Fibroblast of skin of left quadriceps (primary cell): ENCODE results near the gene CRYM.
"Not testable (repeated sequence)": the region's sequence is repeated elsewhere in the genome, so short reads cannot be mapped to it uniquely, and the experiment has no call there.

ENCODE experiments used
- DNase-seq, 2 experiments: peaks; one replicate each; pipeline ENCODE4 v3.0.0-alpha.2; 2013; ENCODE audit warnings: low read depth in 2 of 2

The CRYM gene

DNA sequence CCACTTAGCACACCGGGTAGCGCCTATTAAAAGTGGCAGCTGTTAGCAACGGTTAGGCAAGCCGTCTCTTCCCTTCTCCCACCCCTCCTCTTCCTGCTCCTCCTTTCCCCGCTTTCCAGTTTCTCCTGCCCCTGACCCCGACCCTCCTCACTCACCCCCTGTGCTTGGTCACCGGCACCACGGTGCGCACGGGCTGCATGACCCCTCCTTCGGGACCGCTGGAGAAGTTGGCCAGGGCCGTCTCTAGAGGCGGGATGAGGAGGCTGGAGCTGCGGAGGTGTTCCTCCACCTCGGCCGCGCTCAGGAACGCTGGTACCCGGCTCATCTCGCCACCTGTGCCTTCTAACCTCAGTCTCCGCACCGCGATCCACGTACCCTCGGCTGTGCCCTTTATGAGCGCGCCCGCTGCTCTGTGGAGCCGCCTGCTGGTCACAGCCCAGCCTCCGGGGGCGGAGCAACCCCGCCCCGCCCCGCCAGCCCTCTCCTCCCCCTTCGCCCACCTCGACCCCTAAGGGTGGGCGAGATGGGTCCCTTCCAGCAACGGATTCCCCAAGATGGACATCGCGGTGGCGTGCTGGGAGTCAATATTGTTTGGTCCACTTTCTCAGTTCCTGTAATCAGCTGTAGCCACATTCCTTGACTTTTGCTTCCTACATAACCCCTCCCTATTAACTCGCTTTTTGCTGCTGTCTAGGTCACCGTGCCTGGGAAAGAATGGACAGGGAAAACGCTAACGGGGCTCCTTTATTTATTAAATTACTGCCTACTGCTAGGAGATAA lies at the start of gene CRYM:
Gene CRYM (minus strand): TSS at position 364 of the 780 bp plus-strand sequence. CDS start 39 bp downstream, at position 325.
- DNase-seq = no peak

DNA sequence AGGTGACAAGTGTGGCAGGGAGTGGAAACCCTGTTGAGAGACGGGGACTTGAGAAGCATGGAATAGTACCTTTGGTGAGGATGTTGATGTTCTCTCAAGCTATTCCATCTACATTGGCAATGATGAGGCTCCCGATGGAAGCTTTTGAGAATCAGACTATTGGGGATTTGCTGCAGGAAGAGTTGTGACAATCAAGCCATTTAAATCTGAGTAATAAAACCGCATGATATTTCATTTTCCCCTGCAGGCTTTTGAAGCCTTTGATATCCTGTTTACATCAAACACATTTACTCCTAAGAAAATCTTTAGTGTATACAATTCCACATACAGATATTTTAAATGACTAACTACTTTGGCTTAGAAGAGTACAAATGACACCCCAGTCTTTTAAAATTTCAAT lies 49.0 kb upstream of the CRYM start:
- DNase-seq = no peak

DNA sequence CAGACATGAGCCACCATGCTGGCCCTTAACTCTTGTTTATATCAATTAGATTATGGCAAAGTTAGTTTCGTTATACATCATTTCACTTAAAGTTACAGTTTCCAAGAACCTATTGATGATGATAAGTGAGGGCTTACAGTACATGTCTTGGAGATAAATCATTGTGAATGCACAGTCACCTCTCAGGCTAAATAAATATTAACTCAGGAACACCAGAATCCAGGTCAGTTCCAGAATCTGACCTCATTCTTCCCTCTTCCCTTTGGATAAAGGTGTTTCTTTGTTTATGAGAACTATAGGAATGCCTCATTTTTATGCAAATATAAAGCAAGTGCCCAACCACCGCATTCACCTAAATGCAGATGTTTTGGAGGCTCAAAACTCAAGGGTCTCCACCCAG lies 48.4 kb upstream of the CRYM start:
- no peak for DNase-seq

DNA sequence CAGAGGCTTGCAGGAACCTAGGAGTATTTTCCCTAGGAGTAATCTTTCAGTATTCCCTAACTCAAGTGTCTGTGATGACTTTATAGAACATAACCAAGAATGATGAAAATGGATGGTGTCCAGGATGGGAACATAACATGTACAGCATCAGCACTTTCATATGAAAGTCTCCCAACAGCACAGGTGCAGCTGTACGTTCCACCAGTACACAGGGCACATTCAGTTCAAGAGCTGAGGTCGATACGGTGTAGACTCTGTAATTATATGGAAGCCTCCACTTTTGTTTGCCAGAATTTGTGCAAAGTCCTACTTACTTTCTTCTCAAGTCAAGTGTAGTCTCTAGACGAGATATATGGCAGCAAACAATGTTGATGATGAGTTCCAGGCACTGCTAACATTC lies 46.2 kb upstream of the CRYM start:
- DNase-seq = no peak

DNA sequence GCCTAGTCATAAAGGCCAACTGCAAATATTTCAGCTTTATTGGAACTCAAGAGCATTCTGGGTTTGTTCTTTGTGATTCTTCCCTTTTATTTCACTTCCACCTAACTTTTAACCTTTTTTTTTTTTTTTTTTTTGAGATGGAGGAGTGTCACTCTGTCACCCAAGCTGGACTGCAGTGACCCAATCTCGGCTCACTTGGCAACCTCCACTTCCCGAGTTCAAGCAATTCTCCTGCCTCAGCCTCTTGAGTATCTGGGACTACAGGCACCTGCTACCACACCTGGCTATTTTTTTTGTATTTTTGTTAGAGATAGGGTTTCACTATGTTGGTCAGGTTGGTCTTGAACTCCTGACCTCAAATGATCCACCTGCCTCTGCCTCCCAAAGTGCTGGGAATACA lies 44.2 kb upstream of the CRYM start:
- not testable (repeated sequence) for DNase-seq

DNA sequence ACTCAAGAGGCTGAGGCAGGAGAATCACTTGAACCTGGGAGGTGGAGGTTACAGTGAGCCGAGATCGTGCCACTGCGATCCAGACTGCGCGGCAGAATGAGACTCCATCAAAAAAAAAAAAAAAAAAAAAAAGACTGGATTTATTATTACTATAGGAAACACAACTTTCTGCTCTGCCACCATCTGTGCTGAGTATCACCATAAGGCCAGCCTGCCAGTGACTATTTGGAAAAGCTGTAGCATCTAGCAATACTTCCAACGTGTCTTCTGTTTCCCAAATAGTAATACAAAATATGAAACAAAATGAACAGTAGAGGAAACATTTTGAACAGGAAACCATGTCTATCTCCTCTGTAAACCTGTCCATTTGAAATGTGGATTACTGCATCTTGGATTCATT lies 43.6 kb upstream of the CRYM start:
- DNase-seq = no peak

DNA sequence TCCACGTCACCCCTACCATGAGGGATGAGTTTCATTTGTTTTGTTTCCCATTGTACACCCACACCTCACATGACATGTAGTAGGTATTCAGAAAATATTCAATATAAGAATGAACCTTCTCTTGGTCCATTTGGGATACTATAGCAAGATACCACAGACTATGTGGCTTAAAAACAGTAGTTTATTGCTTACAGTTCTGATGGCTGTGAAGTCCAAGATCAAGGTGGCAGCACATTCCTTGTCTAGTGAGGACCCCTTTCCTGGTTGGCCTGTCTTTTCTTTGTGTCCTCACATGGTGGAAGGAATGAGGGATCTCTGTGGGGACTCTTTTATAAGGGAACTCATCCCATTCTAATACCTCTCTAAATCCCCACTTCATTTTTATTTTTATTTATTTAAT lies 36.2 kb upstream of the CRYM start:
- no peak for DNase-seq

DNA sequence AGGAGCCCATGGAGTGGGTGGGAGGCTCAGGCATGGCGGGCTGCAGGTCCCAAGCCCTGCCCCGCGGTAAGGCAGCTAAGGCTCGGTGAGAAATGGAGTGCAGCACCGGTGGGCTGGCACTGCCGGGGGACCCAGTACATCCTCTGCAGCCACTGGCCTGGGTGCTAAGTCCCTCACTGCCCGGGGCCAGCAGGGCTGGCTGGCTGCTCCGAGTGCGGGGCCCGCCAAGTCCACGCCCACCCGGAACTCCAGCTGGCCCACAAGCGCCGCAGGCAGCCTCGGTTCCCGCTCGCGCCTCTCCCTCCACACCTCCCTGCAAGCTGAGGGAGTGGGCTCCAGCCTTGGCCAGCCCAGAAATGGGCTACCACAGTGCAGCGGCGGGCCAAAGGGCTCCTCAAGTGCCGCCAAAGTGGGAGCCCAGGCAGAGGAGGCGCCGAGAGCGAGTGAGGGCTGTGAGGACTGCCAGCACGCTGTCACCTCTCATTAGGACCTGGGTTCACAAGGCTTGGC lies 34.8 kb upstream of the CRYM start:
- not testable (repeated sequence) for DNase-seq

DNA sequence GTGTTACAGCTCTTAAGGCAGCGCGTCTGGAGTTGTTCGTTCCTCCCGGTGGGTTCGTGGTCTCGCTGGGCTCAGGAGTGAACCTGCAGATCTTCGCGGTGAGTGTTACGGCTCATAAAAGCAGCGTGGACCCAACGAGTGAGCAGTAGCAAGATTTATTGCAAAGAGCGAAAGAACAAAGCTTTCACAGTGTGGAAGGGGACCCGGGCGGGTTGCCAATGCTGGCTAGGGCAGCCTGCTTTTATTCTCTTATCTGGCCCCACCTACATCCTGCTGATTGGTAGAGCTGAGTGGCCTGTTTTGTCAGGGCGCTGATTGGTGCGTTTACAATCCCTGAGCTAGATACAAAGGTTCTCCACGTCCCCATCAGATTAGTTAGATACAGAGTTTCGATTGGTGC lies 34.0 kb upstream of the CRYM start:
- not testable (repeated sequence) for DNase-seq

DNA sequence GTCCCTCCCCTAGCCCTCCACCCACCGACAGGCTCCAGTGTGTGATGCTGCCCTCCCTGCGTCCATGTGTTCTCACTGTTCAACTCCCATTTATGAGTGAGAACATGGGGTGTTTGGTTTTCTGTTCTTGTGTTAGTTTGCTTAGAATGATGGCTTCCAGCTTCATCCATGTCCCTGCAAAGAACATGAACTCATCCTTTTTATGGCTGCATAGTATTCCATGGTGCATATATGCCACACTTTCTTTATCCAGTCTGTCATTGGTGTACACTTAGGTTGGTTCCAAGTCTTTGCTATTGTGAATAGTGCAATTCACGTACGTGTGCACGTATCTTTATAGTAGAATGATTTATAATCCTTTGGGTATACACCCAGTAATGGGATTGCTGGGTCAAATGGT lies 28.6 kb upstream of the CRYM start:
- DNase-seq = not testable (repeated sequence)

DNA sequence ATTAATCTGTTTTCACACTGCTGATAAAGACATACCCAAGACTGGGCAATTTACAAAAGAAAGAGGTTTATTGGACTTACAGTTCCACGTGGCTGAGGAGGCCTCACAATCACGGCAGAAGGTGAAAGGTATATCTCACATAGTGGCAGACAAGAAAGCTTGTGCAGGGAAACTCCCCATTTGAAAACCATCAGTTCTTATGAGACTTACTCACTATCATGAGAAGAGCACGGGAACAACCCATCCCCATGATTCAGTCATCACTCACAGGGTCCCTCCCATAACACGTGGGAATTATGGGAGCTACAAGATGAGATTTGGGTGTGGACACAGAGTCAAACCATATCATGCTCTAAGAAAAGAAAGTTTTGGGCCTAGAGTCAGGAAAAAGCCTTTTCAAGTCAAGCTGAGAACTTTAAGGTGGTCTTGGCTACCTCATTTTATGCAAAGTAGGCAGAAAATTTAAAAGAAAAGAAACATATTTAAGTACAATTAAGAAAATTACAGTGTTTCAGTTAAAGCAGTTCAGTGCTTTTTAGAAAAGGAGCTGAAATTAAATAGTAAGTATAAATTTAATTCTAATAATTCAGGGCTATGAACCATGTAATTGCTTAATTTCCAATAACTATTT lies 24.9 kb upstream of the CRYM start:
- peak in 1 of 2 experiments; percentile 26 for DNase-seq

DNA sequence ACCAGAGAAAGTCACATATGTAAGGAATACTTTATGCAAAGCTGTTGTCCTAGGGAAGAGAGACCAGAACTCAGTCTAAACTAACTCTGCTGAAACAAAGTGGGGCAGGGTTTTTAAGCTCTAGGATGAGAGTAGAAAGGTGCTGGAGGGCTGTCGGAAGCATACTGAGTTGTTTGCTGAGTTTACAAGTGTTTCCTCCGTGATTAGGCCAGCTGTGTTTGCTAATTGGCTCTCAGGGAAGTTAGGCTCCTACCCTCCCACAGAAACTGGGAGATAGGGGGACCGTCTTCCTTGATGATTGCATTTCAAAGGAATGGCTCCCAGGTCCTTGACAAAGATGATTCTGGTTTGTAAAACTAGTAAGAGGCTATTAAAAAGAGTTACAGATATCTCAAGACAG lies 24.4 kb upstream of the CRYM start:
- no peak for DNase-seq

DNA sequence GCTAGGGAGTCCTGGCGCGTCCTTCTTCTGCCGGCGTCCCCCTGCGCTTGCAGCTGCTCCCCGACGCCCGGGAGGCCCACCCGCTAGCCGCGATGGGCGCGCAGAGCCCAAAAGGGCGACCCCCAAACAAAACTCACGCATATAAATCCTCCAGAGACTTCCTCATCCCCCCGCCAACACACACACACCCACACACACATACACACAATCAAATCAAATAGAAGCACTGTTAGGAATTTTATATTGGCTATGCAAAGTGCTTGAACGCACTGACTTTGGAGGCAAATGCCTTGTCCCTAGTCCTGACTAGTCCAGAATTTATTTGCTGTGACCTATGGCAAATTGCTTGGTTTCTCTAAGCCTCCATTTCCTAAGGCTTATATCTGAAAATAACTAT lies 23.8 kb upstream of the CRYM start:
- DNase-seq = no peak

DNA sequence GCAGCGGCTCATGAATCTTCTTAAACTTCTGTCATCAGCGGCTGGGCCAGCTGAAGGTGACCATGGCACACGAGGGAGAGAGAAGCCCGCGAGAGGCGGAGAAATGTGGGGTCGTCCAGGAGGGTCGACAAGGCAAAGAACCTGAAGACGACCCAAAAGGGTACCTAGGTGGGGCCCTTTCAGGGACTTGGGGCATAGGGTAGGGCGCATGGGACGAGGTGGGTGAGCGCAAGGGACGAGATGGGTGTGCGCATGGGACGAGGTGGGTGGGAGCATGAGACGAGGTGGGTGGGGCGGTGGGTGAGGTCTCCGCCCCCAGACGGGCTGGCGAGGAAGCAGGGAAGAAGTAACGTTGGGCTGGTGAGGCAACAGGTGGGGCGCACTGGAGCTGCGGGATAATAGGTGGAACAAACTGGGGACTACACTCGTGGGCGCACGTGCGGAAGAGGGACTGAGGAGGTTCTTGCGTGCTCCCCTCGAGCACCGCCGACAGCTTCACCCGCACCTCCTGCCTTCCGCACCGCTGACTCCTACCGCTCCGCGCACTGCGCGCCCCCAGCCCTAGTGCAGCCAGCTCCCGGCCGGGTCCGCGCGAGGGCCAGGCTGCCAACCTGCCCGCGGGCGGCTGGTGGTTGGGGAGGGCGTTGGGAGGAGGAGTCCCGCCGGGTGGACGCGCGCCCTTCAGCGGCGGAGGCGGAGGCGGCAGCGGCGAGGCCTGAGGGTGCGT lies 23.2 kb upstream of the CRYM start:
- DNase-seq = peak in 1 of 2 experiments; percentile 14

DNA sequence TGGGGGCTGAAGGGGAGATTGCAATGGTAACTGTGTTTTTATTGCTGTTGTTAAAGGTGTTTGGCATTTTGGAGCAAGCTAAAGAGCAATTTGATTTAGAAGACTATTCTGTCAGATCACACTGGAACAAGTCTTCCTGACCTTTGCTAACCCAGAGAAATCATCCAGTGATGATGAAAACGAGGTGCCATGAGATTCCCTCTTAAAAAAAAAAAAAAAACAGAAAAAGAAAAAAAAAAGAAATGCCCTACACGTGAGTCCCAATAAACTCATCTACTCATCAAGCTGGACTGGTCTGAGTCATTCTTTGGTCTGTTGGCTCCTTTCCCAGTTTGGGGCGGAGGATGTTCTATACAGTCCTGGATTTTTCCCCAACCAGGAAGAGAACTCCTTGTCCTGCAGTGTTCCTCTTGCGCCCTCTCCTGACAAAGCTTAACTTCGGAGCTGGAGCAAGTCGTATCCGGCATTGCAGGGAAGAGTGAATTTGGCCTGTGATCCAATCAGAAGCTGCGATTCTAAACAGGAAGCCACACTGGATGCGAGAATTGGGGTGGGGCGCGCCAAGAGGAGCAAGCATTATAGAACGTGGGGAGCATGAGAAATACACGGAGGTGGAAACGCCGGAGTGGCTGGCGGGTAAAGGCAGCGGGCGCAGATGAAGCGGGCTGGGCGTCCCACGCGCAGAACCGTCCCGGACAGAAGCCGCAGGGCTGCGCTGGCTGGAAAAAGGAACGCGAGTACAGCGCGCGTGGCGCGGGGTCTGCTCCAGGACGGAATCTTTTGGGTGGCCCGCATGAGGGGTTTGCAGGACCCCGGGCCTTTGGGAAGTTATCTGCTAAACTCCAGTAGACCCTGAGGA lies 22.4 kb upstream of the CRYM start:
- DNase-seq = peak; percentile 100

DNA sequence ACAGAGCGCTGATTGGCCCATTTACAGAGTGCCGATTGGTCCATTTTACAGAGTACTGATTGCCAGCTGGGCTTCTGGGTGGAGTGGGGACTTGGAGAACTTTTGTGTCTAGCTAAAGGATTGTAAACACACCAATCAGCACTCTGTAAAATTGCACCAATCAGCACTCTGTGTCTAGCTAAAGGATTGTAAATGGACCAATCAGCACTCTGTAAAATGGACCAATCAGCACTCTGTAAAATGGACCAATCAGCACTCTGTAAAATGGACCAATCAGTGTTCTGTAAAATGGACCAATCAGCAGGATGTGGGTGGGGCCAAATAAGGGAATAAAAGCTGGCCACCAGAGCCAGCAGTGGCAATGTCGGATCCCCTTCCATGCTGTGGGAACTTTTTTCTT lies 11.7 kb upstream of the CRYM start:
- DNase-seq = not testable (repeated sequence)

DNA sequence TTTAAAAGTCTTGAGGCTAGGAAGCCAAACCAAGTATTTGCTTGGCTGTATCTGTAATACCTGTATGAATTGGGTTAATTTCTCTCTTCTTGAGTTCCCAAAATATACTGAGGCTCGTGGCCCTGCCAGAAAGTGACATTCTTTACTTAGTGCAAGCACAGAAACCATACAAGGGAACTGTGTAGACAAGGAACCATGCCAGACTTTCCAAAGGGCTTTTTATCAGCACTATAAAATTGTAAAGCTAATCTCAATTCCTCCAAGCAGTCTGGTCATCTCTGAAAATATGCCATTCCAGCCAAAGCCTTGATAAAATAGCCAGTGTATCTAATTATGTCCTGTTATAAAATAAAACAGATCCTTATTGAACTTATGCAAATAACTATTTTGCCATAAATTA lies 7.2 kb upstream of the CRYM start:
- no peak for DNase-seq

DNA sequence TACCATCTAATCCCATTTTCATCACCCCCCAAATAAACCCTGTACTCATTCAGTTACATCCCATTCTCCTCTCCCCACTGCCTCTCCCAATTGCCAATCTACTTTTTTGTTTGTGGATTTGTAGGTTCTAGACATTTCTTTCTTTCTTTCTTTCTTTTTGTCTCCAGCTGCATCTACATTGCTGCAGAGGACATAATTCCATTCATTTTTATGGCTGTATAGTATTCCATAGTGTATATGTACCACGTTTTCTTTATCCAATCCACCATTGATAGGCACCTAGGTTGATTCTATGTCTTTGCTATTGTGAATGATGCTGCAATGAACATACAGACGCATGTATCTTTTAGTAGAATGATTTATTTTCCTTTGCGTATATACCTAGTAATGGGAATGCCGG lies 6.3 kb upstream of the CRYM start:
- no peak for DNase-seq

DNA sequence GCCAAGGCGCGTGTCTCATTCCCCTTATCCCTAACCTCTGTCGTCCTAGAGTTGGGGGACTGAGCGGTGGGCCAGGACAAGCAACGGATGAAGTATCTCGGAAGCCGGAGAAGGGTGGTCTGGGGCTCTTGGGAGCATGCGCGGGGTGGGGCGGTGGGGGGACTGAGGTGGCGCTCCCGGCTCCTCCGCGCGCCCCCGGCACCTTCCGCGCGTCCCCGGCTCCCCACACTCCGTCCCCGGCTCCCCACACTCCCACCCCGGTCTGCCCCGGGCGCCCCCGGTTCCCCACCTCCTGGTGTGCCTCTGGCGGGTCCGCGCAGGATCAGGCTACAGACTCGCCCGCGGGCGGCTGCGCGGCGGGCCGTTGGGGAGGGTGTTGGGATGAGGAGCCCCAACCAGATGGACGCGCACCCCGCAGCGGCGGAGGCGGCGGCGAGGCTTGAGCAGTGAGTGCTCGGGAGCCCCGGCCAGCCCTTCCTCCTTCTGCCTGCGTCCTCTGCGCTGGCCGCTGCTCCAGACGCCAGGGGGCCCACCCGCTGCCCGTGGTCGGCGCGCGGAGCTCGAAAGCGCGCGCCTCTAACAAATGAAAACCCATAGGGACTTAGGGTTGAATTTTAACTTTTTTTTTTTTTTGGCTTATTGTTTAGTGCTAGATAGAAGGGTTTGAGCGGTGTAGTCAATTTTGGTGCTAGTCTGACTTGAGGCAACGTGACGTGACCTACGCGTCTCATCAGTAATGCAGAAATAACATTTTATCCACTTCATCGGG lies 5.6 kb upstream of the CRYM start:
- DNase-seq = no peak

DNA sequence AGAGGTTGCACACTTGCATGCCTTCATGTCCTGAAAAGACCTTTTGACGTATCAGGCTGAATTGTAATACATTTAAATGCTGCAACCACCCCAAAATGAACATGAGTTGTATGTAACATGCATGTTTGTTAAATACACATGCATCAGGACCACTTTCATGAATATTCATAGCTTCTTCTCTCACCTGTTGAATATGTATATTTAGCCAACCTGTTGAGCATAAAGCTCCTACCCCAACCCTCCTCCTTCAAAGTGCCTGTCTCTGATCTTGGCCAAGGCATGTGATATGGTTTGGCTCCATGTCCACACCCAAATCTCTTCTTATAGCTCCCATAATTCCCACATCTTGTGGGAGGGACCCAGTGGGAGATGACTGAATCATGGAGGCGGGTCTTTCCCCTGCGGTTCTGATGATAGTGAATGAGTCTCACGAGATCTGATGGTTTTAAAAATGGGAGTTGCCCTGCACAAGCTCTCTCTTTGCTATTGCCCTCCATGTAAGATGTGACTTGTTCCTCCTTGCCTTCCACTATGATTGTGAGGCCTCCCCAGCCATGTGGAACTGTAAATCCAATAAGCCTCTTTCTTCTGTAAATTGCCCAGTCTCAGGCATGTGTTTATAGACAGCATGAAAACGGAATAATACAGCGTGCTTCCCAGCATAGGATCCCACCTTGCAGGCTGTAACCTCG lies 3.8 kb upstream of the CRYM start:
- DNase-seq = no peak
